Fibroblast of the aortic adventitia (primary cell): ENCODE data around the gene SVIP. TPM values are rescaled to one million over a fixed set of nuclear protein-coding genes. Genes with fewer than 3 reads are reported as not detected.

Experiments used
- DNase-seq: peaks from one replicate; pipeline ENCODE4 v3.0.0-alpha.2; 2010; ENCODE audit warnings: low read depth
- H3K4me3 ChIP-seq: 2 replicates; pipeline ENCODE4 v1.5.1; 2011; ENCODE audit warnings: low read depth, mild to moderate bottlenecking, control low read depth, low read length, moderate library complexity
- total RNA-seq: library from RNA; depleted of rRNA; stranded (reverse); fragments of >200 nt; gene quantifications from 2 replicates; pipeline ENCODE4 v1.2.3, GENCODE V29; 2012; ENCODE audit warnings: low replicate concordance
- TF ChIP-seq, protein P1 (sequence below): IDR thresholded peaks from 2 replicates; pipeline ENCODE4 v1.5.1; 2011; ENCODE audit warnings: mild to moderate bottlenecking, low read length, control low read depth, inconsistent platforms; ENCODE audit not compliant: insufficient read depth

Gene SVIP, protein sequence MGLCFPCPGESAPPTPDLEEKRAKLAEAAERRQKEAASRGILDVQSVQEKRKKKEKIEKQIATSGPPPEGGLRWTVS
- total RNA-seq = 4.1 and 6.9 TPM in 2 replicates

DNA sequence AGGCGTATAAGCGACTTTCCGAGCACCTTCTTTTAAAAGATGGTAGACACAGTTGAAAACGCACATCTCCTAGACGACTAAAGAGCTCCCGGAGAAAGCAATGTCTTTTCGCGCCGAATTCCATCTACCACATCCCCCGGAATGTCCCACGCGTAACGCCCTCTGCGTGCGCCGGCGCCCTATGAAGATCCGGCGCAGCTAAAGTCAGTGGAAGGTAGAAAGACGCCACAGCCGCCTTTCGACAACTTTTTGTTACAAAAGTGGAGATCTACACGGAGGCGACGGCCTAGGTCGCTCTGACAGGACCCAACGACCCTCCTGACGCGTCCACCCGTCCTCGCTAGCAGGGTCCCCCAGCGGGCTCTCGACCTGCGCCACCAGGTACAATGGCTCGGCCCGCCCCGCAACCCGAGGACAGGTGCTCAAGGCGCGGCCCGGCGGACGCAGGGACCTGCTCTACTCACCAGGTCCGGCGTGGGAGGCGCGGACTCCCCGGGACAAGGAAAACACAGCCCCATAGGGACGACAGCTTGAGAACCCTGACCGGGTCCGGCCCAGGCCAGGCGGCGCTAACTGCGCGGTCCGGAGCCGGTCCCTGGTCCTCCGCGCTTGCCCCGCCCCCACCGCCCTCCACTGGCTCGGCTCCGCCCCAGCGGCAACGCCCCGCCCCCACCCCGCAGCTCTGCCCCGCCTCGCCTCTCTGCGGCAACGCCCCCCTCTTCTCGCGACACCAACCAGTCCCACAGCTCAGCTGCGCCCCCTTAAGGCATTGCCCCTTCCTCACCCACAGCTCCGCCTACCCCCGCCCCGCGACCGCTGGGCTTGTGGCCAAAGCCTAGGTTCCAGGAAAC lies at the start of gene SVIP:
Gene SVIP (minus strand): TSS at position 571 of the 851 bp plus-strand sequence. CDS start 53 bp downstream, at position 518.
- TF ChIP-seq, protein P1, sequence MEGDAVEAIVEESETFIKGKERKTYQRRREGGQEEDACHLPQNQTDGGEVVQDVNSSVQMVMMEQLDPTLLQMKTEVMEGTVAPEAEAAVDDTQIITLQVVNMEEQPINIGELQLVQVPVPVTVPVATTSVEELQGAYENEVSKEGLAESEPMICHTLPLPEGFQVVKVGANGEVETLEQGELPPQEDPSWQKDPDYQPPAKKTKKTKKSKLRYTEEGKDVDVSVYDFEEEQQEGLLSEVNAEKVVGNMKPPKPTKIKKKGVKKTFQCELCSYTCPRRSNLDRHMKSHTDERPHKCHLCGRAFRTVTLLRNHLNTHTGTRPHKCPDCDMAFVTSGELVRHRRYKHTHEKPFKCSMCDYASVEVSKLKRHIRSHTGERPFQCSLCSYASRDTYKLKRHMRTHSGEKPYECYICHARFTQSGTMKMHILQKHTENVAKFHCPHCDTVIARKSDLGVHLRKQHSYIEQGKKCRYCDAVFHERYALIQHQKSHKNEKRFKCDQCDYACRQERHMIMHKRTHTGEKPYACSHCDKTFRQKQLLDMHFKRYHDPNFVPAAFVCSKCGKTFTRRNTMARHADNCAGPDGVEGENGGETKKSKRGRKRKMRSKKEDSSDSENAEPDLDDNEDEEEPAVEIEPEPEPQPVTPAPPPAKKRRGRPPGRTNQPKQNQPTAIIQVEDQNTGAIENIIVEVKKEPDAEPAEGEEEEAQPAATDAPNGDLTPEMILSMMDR = peak; percentile 76
- peak within 1 kb of the TSS; percentile 88 for H3K4me3 ChIP-seq
- peak; percentile 86 for DNase-seq

DNA sequence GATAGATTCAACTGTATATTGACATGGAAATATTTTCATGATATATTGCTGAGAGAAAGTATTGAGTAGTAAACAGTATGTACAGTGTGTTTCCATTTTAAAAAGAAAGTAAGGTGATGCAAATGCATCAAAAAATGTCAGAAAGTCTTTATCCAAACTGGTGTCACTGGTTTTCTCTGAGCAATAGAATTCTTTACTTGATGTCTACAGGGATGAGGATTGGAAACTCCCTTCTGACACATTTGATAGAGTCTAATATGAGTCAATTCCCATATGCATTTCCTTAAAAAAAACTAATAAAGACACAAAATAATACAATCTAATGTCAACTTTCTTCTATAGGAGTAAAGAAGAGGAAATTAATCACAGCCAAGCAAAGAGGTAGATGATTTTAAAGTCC lies 49.0 kb upstream of the SVIP start:
- DNase-seq = no peak
- H3K4me3 ChIP-seq = no peak overlapping the region
- TF ChIP-seq, protein P1 = no peak

DNA sequence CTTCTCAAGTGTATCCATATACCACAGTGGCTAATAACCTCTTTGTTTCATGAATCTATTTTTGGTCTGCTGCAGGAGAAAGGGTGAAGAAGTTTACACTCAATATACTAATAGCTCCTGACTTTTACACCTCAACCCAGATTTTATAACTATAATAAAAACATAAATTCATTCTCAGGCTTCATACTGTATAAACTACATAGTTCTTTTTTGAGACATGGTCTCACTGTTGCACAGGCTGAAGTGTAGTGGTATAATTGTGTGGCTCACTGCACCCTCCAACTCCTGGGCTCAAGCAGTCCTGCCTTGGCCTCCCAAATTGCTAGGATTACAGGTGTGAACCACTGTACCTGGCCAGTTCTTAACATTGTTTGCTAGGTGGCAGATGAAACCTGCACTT lies 48.4 kb upstream of the SVIP start:
- TF ChIP-seq, protein P1 = no peak
- H3K4me3 ChIP-seq = no peak overlapping the region

DNA sequence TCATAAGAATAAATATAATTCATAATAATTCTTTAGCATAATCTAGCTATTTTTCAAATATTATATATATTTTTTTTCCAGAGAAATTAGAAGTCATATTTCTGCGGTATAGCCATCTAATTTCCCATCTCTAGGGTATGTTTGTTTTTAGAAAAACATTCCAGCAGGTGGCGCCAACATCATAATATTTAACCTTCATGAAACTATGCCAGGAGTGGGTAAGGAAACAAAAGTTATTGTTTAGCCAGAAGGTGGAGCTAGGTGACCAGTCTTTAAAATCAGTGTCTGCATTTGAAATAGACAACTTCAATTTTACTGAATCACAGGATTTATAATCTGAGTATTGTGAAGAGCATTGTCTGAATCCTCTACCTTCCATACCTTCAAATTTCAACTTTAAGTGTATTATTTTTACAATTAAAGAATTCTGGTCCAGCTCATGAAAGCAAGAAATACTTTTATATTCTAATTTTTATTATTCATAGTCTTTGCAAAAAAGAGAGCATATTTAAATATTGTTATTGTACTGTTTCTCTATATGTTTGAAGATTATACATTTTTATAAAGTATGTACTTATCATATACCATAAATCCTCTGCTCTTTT lies 46.4 kb upstream of the SVIP start:
- no peak overlapping the region for H3K4me3 ChIP-seq
- peak; percentile 88 for DNase-seq
- TF ChIP-seq, protein P1 = peak; percentile 62

More for the DNA sequence above, 48.4 kb upstream of the SVIP start:
- no peak for DNase-seq

DNA sequence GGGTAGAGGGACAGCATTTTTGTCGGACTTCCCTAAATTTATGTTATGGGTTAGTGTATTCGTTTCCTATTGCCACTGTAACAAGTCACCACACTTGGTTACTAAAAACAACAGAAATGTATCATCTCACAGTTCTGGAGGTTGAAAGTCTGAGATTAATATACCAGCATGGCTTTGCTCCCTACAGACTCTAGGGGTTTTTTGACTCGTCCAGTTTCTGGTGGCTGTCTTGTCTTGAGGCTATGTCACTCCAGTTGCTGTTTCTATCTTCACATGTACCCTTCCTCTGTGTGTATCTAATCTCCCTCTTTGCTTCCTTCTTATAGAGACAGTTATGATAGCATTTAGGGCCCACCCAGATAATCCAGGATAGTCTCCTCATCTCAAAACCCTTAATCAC lies 39.7 kb upstream of the SVIP start:
- TF ChIP-seq, protein P1 = no peak
- H3K4me3 ChIP-seq = no peak overlapping the region
- no peak for DNase-seq

DNA sequence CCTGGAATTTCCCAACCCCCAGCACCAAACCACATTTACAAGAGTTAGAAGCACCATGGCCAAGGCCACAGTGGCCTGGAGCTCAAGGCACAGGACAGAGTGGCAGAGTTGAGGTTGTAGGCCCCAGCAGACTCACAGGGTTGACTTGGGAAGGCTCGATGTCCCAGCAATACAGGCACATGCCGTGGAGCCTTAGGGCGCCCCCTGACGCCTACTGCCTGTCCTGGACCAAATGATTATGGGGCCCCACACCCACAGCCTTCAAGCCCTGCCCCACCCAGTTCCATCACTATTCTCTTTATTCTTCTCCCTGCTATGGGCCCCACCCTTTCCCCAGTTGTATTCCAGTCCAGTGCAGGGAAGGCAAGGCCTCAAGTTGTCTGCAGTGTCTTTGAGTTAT lies 30.6 kb upstream of the SVIP start, which contains the start of gene CCDC179:
Gene CCDC179 (minus strand): TSS at position 234 of the 400 bp plus-strand sequence. CDS start 53 bp downstream, at position 181.
- TF ChIP-seq, protein P1 = no peak
- no peak within 1 kb of the TSS for H3K4me3 ChIP-seq
- DNase-seq = no peak
